Ureter (tissue), 1 donor: ENCODE results near the gene CEP112. TPM values are rescaled to one million over a fixed set of nuclear protein-coding genes. Genes with fewer than 3 reads are reported as not detected.
"Not testable (repeated sequence)": the region's sequence is repeated elsewhere in the genome, so short reads cannot be mapped to it uniquely, and the experiment has no call there.

Source experiments
- DNase-seq: peaks from one replicate; pipeline ENCODE4 v3.0.0-alpha.2; 2020; ENCODE audit warnings: low spot score
- total RNA-seq: library from RNA; stranded (reverse); gene quantifications from one replicate; pipeline ENCODE4 v1.2.4, GENCODE V29; 2023
- donor health status: DM: yes; HTN: yes; CAD: no.

The CEP112 gene
- total RNA-seq, 1 donor from 2014 or later: 18.0 TPM

DNA sequence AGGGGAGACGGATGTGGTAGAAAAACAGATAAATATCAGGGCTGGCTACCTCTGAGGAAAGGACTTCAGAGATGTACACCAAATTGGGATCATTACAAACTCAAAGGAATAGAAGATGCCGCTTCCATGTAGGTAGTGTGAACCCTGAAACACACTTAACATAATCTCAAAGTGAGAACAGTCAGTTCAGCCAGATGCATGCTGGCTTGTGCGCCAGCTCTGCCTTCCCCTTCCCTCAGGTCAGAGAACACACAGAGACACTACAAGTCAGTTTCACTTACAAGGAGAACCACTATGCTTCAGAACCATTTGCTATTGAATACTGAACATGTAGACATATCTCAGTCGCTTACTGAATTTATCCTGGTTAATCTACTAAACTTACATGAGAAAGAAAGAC, 454.5 kb downstream of the CEP112 start:
- DNase-seq: no peak

DNA sequence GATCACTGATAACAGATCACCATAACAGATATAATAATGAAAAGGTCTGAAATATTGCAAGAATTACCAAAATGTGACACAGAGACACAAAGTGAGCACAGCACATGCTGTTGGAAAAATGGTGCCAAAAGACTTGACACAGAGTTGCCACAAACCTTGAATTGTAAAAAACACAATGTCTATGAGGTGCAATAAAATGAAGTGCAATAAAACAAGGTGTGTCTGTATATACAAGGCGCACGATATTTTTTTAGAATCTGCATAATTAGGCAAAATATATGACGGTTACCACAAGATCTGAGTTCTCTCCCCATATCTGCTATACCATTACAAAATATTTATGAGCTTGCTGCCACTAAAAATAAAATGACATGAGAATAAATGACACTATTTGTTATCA, 458.6 kb downstream of the CEP112 start:
- no peak for DNase-seq

DNA sequence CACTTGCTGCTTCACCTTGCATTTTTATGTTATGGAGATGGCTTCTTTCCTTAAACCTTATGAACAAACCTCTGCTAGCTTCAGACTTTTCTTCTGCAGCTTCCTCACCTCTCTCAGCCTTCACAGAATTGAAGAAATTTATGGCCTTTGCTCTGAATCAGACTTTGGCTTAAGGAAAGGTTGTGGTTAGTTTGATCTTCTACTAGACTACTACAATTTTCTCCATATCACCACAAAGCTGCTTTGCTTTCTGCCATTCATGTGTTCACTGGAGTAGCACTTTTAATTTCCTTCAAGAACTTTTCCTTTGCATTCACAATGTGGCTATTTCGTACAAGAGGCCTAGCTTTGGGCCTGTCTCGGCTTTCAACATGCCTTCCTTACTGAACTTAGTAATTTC, 459.3 kb downstream of the CEP112 start:
- not testable (repeated sequence) for DNase-seq

DNA sequence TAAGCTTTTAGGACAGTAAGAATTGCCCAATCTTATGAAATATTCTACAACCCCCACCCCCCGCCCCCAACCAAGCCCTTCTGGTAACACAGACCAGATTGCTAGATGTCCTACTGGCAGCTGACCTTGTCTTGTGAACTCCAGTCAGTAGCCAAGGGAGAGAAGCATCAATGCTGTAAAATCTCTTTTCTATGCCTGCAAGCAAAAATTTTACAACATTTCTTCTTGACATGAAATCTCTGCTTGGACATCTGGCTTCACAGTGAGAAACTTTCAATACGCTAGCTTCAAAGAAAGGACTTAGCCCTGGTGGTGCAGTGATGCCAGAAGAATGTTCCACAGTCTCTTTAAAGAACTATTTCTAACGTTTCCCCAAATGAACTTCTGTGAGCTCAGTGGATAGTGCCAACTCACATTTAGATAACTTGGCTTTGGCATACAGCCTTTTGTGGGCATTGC, 461.2 kb downstream of the CEP112 start:
- DNase-seq: no peak

DNA sequence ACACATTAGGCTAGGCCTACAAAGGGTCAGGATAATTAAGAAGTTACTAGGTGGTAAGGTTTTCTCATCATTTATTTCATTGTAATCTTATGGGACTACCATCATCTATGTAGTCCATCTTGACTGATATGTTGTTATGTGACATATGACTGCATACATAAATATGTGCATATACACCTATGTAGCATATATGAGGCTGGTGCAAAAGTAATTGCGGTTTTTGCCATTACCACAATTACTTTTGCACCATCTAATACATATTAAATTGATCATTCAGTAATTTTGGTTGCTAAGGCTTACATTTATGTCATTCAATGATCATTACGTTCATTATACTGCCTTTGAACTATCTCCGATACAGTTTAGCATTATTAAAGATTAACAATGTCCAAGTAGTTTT, 462.7 kb downstream of the CEP112 start:
- DNase-seq: no peak

DNA sequence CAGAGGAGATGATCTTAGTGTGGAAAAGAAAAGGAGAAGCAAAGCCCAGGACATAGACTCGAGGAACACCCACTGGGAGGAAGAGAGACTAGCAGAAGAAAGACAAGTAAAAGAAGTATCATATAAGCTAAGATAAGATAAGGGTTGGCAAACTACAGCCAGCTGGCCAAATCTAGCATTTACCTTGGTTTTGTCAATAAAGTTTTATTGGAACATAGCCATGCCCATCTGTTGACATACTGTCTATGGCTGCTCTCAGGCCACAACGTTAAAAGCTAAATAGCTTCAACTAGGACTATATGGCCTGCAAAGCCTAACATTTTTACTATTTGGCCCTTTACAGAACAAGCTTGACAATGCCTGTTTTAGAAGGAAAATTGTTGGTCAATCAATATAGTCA, 464.1 kb downstream of the CEP112 start:
- no peak for DNase-seq

DNA sequence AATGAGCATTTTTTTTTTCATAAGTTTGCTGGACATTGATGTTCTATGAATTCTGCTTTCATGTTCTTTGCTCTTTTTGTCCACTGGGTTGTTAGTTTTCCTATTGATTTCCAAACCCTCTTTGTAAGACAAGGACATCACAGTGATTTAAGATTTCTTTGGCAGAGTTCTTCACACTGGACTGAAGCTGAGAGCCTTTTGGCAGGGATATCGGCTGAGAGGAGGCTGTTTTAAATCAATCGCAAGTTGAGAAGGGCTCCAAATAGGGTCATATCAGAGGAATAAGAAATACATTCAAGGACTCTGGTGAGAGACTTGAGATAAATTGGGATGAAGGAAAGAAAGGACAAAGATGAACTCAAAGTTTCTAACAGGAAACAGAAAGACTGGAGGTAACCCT, 464.7 kb downstream of the CEP112 start:
- no peak for DNase-seq

DNA sequence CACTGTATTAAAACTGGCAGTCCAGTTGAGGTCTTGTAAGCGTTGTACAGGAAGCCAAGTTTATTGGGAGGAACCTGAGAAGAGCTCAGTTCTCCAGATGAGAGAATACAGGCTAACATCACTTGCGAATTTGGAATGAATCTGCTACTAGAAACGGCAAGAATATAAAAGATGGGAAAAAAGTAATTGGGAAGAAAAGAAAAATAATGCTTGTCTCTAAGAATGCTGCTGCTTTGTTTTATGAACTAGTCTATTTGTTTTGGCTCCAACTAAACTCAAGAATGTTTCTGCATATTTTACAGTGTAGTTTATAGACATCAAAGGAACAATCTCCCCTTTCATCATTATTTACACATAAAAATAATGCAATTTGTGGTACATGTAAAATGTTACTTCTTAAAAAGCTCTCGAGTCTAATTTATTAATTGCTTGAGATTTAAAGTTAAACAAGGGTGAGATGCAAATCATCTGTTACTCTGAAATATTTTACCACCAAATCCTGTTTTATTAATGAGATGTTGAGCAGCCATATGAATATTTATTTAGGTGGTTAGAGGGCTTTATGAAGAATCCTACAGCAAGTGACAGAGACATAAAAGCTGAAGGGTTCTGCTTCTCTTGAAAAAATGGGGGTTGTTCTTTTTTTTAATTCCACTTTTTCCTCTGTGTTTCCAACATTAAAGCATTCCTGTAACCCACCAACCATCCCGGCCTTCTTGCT, 468.3 kb downstream of the CEP112 start:
- DNase-seq: no peak

DNA sequence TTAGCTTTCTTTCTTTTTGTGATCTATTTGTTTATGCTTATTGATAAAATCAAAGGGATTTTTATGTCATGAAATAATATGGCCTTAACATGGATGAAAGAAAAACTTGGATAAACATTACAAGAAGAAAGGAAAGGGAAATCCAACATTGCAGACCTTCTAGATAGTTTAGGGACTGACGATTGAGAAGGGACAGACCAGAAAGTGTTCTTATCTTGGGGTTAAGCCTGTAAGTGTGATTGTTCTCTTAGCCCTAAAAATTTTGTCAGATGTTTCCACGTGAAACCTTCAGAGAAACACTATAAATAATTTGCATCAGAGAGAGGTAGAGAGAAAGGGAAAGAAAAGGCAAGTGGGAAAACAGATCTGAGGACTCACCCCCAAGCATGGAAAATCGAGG, 473.3 kb downstream of the CEP112 start:
- no peak for DNase-seq

DNA sequence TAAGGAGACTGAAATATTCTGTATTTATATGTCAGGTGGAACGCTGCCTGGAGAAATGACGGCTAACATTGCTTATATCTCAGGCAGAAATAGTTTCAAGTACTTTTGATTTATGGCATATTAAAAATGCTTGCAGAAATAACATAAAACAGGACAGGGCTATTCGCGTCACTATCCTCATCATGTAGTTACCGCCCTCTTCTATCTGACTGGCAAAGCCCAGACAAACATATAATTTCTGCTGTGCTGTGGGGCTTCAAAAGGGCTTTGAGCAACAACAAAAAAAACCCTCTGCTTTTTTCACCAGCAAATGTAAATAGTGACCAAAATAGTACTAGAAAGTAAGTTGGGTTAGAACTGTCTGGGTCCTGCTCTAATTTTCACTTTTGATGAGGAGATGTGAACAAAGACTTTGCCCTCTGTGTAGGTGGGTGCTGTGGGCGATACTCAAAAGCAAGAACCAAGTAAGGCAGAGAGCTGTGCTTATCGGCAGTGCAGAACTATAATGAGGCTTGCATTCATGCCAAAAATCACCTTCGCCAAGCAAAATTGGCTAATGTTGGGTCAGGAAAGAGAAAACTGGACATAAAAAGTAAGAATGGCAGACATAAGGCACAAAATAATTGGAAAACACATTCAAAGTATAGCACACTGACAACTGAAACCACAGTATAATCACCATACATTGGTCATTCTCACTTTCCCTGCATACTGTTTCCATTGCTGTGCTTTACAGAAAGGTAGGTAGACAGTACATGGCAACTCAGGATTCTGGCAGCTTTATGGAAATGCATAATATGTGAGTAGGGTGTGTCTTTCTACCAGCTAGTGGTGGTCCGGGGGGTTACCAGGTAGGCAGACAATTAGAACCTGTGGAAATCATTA, 479.3 kb downstream of the CEP112 start:
- DNase-seq: no peak

DNA sequence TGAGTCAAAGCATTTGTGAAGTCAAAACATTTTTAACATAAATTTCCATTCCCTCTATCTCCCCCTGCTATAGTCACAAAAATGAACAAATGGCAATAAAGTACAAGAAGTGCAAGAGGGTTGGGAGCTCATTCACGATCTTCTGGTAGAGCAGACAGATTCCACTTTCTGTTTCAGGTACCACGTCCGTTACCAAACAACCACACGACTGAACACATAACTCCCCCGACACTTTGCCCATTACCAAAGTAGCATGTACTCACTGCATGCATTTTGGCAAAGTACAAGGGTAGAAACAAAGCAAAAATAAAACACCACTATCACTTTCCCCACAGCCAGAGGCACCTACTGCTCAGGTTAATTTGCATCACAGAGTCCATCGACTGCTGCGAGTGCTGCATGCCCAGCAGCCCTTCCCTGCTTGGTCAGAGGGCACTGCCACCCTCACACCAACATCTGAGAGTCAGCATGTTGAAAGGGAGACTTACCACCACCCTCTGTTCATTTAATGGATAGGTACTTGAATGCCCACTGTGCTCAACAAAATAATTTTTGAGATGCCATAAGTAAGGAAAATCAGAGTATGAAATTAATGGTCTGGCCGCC, 480.2 kb downstream of the CEP112 start:
- no peak for DNase-seq

DNA sequence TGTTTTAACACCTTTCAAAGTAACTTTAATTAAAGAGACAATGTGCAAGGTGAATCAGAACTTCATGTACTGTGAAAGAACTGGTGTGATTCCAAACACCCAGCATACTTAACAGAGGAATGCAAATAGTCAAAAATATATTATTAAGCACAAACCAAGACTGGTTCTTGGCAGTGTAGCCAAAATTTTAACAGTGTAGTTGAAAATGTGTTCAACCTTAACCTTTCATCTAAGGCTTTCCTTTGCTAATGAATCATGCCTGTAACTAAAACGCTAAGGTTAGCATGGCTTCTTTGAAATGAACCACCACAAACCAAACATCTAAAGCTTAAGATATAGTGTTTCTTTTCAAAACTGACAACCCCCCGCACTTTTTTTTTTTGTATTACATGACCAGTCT, 484.2 kb downstream of the CEP112 start:
- no peak for DNase-seq

DNA sequence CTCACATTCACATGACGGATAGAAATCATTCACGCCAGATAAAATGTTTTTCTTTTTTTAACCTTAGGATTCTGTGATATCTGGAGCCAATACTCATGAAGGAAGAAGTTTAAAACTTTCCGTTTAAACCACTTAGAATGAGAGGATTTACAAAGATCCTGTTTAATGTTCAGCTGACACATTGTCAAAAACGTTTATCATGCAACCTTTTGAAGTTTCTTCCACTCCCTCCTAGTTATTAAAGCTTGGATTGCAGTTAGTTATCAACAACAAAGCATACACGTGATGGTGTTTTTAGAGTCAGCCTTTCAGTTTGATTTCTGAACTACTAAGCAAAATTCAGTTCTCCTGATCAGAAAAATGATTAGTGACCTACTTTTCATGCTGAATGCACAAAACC, 487.2 kb downstream of the CEP112 start:
- no peak for DNase-seq

DNA sequence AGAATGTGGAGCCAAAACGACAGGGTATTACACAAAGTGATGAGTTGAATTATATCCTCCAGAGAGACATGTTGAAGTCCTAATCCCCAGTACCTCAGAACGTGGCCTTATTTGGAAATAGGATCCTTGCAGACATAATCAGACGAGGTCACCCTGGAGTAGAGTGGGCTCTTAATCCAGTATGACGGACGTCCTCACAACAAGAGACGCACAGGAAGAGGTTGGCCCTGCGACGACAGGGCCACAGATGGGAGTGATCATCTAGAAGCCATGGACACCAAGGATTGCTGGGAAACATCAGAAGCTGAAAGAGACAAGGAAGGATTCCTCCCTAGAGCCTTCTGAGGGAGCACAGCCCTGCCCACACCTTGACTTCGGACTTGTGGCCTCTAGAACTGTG, 488.0 kb downstream of the CEP112 start:
- no peak for DNase-seq

DNA sequence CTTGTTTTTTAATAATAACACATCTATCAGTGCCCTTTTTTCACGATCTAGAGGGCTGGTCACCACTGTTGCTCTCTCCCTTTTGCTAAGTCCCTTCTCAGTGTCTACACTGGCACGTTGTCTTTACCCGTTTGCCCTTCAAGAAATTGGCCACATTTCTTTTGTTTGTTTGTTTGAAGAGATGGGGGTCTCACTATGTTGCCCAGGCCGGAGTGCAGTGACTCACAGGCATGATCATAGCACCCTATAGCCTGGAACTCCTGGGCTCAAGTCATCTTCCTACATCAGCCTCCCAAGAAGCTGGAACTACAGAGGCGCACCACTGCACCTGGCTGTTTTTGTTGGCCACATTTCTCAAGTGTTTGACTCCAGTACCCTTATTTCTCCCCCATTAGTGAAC, 492.5 kb downstream of the CEP112 start:
- no peak for DNase-seq

DNA sequence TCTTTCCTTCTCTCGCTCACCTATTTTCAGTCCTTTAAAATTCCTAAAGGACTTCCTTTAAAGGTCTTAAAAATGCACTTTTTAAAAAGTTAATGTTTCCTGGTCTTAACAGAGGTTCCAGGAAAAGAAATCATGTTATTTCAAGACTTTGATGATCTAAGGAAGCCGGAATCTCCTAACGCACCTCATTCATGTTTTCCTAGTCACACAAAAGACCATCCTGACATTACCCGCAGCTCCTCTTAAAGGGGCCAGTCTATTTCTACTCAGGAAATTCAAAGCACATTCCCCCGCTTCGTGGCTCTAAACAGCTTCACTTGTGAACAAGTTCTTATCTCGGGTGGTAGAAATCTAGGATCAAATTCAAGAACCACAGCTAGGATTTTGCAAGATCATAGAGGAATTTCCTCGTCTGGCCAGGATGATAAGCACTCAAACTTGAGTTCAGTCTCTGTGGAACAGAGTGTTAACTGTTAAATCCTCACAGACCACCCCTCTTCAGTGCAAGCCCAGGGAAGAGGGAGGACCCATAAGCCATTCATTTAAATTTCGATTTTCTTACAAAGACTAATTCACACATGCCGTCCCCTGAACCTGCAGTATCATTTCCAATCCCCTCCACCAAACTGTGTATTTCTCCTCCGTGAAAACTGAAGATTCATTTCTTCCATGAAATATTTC, 493.4 kb downstream of the CEP112 start:
- DNase-seq: no peak

DNA sequence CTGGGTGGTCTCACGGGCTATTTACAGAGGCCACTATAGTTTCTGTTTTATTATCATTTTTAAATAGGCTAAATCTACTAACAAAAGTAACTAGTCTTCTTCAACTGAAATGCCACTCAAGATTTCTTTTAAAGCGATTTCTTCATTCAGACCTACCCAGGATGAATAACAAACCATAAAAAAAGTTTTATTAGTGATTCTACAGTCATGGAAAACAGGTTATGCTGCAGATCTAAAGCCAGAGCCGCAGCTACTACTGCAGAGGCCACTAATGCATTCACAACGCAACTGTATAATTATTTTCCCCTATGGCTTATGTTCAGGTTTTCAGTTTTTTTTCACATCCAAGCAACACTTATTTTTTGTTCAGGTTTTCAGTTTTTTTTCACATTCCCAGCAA, 494.3 kb downstream of the CEP112 start:
- no peak for DNase-seq

DNA sequence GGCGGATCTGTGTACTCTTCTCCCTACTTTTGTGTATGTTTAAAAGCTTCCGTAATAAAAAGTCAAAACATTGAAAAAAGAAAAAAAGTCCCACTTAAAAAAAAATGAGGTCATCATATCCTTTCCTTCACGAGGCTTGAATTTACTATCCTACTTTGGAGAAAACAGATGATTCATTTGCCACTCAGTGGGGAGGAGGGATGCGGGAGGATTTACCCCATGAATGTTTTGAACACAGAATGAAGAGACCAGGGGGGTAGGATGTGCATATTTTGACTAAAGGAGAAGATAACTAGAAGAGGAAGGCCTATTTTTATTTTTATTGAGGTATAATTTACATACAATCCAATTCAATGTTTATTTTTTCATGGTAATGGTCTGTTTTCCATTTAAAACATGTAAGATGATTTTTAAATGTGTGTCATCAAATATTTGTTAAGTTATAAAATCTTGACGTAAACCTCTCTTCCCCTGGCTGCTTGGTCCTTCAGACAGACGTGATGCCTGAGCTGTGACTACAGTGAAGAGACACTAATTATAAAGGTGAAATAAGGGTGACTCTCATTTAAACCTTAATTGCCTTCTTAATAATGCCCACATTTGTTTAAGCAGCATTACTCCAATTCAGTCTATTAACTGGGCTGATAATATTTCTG, 495.1 kb downstream of the CEP112 start:
- DNase-seq: no peak

DNA sequence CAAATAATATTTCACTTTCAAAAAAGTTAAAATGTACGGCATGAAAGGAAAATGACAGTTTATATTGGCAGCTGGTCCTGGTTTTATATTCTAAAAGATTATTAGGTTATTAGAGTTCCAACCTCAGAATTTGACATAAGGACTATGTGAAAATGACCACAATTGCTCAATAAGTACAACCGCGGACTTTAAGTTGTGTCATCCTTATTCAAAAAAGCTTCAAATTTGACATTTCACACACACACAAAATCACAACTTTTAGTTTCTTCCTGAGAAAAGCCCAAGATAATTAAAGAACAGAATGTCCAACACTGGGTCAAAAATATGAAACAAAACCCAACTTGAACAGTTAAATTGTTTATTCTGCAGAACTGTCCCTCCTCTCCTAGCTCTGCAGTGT, 497.3 kb downstream of the CEP112 start:
- DNase-seq: no peak

DNA sequence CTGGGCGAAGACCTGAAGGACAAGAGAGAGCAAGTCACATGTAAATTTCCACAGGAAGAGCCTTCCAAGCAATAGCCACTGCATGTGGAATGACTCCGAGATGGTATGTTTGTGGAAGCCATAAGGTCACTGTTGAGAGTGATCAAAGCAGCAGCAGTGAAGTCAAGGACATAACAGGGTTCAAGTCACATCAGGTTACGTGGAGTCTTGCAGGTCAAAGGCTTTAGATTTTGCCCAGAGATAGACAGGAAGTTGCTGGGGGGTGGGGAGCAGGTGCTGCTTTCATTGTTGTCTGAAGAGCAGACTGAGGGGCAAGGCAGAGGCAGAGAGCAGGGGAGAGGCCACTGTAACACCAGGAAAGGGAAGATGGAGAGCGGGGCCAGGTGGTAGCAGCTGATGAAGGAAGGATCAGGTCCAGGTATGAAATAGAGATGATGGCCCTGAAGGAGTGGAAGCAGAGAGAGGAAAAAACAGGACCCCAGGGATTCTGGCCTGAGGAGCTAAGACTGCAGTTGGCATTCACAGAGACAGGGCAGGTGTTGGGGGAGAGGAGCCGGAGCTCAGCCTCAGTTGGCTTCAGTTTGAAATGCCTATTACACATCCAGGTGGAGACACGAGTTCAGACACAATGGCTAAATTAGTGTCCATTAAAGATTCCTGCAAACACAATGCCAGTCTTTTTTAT, 501.2 kb downstream of the CEP112 start:
- no peak for DNase-seq

DNA sequence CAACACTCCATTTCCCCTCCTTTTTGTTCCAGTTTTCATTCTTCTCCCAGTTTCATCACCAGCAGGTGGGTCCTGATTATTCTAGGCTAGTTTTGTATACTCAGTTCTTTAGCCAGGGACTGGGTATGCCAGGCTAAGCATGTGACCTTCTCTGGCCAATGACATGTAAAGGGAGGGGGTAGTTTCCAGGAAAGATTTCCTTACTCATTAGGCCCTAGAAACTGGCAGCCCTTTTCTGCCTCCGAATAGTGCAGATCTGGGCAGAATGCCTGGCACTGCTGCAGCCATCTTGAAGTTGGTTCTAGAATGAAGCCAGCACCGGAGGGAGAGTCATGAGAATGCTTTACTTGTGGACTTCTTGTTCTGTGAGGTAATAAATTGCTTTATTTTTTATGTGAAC, 503.6 kb downstream of the CEP112 start:
- no peak for DNase-seq
